Measurements from ENCODE around the gene GRIK2.

DNA sequence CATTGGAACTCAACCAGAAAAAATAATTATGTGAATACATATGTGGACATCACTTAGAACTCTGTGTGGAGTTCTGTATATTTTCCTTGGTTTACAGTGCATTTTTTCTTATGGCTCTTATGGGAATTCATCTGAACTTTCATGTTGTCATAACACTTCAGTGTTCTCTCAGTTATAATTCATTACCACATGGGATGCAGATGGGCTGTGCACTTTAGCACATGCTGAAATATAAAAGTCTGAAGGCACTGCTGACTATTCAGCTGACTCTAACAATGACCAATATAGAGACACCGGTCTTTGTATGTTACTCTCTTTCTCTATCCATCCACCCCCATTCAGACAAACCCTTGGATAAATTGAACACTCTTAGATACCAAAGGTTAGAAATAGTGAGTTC, 29.3 kb downstream of the GRIK2 start:
- TF ChIP-seq CTCF (conservative IDR thresholded peaks at IDR 0.05; ENCODE audit: low read depth, low read length) (no peak), EZH2 (IDR thresholded peaks at IDR 0.05; ENCODE audit: low read length, unreplicated experiment) (no peak), EZH2phosphoT487 (IDR thresholded peaks at IDR 0.05; ENCODE audit: borderline replicate concordance, low read length) (no peak)
